HEK293T (cell line): ENCODE data around the gene APEX2.

Experiments
- ARNT ChIP-seq: fragments of 450-650 bp; IDR thresholded peaks from 2 replicates; pipeline ENCODE4 v1.6.1; 2017; ENCODE audit warnings: mild to moderate bottlenecking
- FOXA1 ChIP-seq: fragments of 450-650 bp; IDR thresholded peaks from 2 replicates; pipeline ENCODE4 v1.6.1; 2016; ENCODE audit warnings: mild to moderate bottlenecking
- FOXM1 ChIP-seq: fragments of 450-650 bp; IDR thresholded peaks from 2 replicates; pipeline ENCODE4 v1.6.1; 2017; ENCODE audit warnings: mild to moderate bottlenecking, borderline replicate concordance
- ZNF384 ChIP-seq: fragments of 450-650 bp; IDR thresholded peaks from 2 replicates; pipeline ENCODE4 v1.6.1; 2016

- no peak for TF ChIP-seq FOXA1
- TF ChIP-seq ZNF384, result no peak
- TF ChIP-seq ARNT, result no peak
- TF ChIP-seq FOXM1, result no peak
These were observed 6.9 kb downstream of the APEX2 start for GRCh38 chrX:55006827-55007621.
